Measurements from ENCODE around the gene PPP1R13B.
A peak's percentile ranks its signal among the peaks of the same experiment; 100 is the strongest.
"Not testable (repeated sequence)": the region's sequence is repeated elsewhere in the genome, so short reads cannot be mapped to it uniquely, and the experiment has no call there.

Gene PPP1R13B

DNA sequence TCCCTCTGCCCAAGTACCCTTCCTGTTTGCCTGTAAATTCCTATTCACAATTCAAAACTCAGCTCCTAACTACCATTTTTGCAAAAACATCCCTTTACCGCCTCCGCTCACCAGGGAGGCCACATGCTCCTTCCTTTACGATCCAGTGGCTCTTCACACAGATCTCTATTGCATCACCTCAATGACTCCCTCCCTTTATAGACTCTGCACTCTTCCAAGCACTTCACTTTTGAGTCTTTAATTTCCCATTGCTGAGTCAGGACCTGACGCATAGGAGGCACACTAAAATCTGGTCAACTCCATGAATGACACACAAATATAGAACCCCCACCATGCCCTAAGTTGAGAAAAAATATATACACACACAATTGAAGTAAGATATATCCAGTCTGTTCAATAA is 45.9 kb downstream of the PPP1R13B start:
- peak; percentile 10 for DNase-seq (ENCODE audit: extremely low read depth, low read depth)
- H3K4me3 ChIP-seq (replicated peaks; ENCODE audit: low read depth, low read length): no peak overlapping the region
- TF ChIP-seq CTCF (IDR thresholded peaks at IDR 0.05; ENCODE audit: low read depth, low read length, missing control alignments): no peak

DNA sequence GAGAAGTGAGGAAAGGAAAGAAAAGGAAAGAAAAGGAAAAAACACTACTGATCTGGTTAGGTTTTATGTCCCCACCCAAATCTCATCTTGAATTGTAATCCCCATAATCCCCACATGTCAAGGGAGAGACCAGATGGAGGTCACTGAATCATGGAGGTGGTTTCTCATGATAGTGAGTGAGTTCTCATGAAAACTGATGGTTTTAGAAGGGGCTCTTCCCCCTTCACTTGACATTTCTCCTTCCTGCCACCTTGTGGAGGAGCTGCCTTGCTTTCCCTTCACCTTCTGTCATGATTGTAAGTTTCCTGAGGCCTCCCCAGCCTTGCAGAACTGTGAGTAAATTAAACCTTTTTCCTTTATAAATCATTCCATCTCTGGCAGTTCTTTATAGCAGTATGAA is 54.2 kb downstream of the PPP1R13B start:
- not testable (repeated sequence) for H3K4me3 ChIP-seq (replicated peaks; ENCODE audit: low read depth, low read length); DNase-seq (ENCODE audit: extremely low read depth, low read depth)

- no peak for DNase-seq (ENCODE audit: extremely low read depth, low read depth)
- TF ChIP-seq CTCF (IDR thresholded peaks at IDR 0.05; ENCODE audit: low read depth, low read length, missing control alignments): no peak
- H3K4me3 ChIP-seq (replicated peaks; ENCODE audit: low read depth, low read length): no peak overlapping the region
Measured at GRCh38 chr14:103788086-103788485, 59.3 kb downstream of the PPP1R13B start.

DNA sequence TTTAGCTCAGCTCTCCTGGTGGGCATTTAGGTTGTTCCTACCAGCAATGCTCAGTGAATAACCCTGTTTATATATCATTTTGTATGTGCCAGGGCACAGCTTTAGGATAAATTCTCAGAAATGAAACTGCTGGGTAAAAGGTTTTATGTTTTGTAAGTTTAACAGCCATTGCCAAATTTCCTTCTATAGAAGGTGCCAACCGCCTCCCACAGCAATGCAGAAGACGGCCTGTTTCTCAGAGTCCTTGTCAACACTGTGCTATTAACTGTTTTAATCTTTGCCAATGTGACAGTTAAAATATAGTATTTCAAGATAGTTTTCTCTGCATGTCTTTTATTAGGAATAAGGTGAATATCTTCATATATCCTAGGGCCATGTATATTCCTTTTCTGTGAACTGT is 65.0 kb downstream of the PPP1R13B start:
- no peak overlapping the region for H3K4me3 ChIP-seq (replicated peaks; ENCODE audit: low read depth, low read length)
- no peak for TF ChIP-seq CTCF (IDR thresholded peaks at IDR 0.05; ENCODE audit: low read depth, low read length, missing control alignments)
- DNase-seq (ENCODE audit: extremely low read depth, low read depth): no peak

DNA sequence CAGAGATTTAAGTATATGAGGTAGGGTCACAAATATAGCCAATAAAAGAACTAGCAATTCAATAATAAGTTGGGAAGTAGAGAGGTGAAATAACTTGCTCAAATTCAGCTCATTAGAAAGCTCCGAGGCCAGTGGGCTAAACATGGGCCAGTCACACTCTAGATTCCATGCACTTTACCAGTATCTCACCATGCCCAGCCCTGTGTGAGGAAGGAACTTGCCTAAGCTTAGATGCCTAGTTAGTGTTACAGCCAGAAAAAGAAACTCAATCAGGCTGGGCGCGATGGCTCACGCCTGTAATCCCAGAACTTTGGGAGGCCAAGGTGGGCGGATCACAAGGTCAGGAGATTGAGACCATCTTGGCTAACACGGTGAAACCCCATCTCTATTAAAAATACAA is 71.1 kb downstream of the PPP1R13B start:
- DNase-seq (ENCODE audit: extremely low read depth, low read depth); H3K4me3 ChIP-seq (replicated peaks; ENCODE audit: low read depth, low read length): not testable (repeated sequence)

- H3K4me3 ChIP-seq (replicated peaks; ENCODE audit: low read depth, low read length): no peak overlapping the region
- no peak for DNase-seq (ENCODE audit: extremely low read depth, low read depth)
- TF ChIP-seq CTCF (IDR thresholded peaks at IDR 0.05; ENCODE audit: low read depth, low read length, missing control alignments): no peak
Measured at GRCh38 chr14:103775506-103775905, 71.9 kb downstream of the PPP1R13B start.

GRCh38 chr14:103773521-103773920 is 73.9 kb downstream of the PPP1R13B start:
- no peak for DNase-seq (ENCODE audit: extremely low read depth, low read depth)
- no peak for TF ChIP-seq CTCF (IDR thresholded peaks at IDR 0.05; ENCODE audit: low read depth, low read length, missing control alignments)
- no peak overlapping the region for H3K4me3 ChIP-seq (replicated peaks; ENCODE audit: low read depth, low read length)

DNA sequence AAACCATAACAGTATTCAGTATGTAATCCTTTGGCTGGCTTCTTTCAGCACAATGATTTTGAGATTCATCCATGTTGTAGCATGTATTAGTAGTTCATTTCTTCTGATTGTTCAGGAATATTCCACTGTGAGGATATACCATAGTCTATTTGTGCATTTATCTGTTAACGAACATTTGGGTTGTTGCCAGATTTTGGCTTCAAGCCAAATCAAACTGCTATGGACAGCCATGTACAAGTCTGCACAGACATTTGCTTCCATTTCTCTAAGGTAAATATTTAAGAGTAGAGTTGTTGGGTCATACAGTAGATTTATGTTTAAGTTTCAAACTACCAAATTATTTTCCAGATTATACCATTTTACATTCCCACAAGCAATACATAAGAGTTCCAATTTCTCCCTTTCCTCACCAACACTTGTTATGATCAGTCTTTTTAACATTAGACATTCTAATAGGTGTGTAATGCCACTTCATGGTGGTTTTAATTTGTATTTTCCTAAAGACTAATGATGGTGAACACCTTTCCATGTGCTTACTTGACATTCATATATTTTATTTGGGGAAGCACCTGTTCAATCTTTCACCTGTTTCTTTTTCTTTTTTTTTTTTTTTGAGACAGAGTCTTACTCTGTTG is 75.2 kb downstream of the PPP1R13B start:
- H3K4me3 ChIP-seq (replicated peaks; ENCODE audit: low read depth, low read length): no peak overlapping the region
- no peak for DNase-seq (ENCODE audit: extremely low read depth, low read depth)
- TF ChIP-seq CTCF (IDR thresholded peaks at IDR 0.05; ENCODE audit: low read depth, low read length, missing control alignments): no peak

Measured in HFF-Myc (cell line).